ENCODE data around the gene TMTC1.

The TMTC1 gene

GRCh38 chr12:29610473-29611170, 173.1 kb downstream of the TMTC1 start:
- DNase-seq, result no peak

- DNase-seq, result no peak
These were observed 174.1 kb downstream of the TMTC1 start for GRCh38 chr12:29609431-29610215.

GRCh38 chr12:29608581-29608980, 175.2 kb downstream of the TMTC1 start:
- no peak for DNase-seq

- DNase-seq, result no peak
These were observed 184.4 kb downstream of the TMTC1 start for GRCh38 chr12:29599381-29599780.

GRCh38 chr12:29595071-29595755, 188.5 kb downstream of the TMTC1 start:
- DNase-seq, result no peak

- no peak for DNase-seq
These were observed 190.7 kb downstream of the TMTC1 start for GRCh38 chr12:29593001-29593400.

- no peak for DNase-seq
These were observed 192.4 kb downstream of the TMTC1 start for GRCh38 chr12:29591140-29592020.

- no peak for DNase-seq
These were observed 193.9 kb downstream of the TMTC1 start for GRCh38 chr12:29589851-29590250.

- no peak for DNase-seq
These were observed 194.4 kb downstream of the TMTC1 start for GRCh38 chr12:29589286-29589820.

- DNase-seq, result no peak
These were observed 201.0 kb downstream of the TMTC1 start for GRCh38 chr12:29582677-29583272.

GRCh38 chr12:29582146-29582545, 201.6 kb downstream of the TMTC1 start:
- DNase-seq, result no peak

- DNase-seq, result no peak
These were observed 202.1 kb downstream of the TMTC1 start for GRCh38 chr12:29581631-29582030.

GRCh38 chr12:29580971-29581370, 202.8 kb downstream of the TMTC1 start:
- DNase-seq, result no peak

GRCh38 chr12:29578731-29579130, 205.0 kb downstream of the TMTC1 start:
- no peak for DNase-seq

GRCh38 chr12:29578070-29578469, 205.7 kb downstream of the TMTC1 start:
- no peak for DNase-seq

- no peak for DNase-seq
These were observed 209.2 kb downstream of the TMTC1 start for GRCh38 chr12:29574500-29574899.

- DNase-seq, result no peak
These were observed 210.8 kb downstream of the TMTC1 start for GRCh38 chr12:29572938-29573337.

GRCh38 chr12:29572464-29572863, 211.3 kb downstream of the TMTC1 start:
- DNase-seq, result no peak

- no peak for DNase-seq
These were observed 214.5 kb downstream of the TMTC1 start for GRCh38 chr12:29569132-29569757.

- DNase-seq, result no peak
These were observed 217.3 kb downstream of the TMTC1 start for GRCh38 chr12:29566441-29566840.

GRCh38 chr12:29565727-29566126, 218.0 kb downstream of the TMTC1 start:
- no peak for DNase-seq

- no peak for DNase-seq
These were observed 218.8 kb downstream of the TMTC1 start for GRCh38 chr12:29564925-29565324.
